BLaER1 treated with 17β-estradiol and CSF1 and Interleukin-3, amounts not matched to agents 10 nM and 100 nM (cell line): ENCODE data around the gene CSPG5.

Experiments used
- H3K27ac ChIP-seq, 11 experiments: shearing (Covaris generic); formaldehyde crosslinking; 2 replicates each; pipeline ENCODE4 v1.8.1; 2022
- H3K27me3 ChIP-seq, 11 experiments: shearing (Covaris generic); formaldehyde crosslinking; 2 replicates each; pipeline ENCODE4 v1.8.1; 2022
- H3K36me3 ChIP-seq, 11 experiments: shearing (Covaris generic); formaldehyde crosslinking; 2 replicates each; pipeline ENCODE4 v1.8.1; 2022
- H3K4me1 ChIP-seq, 10 experiments: shearing (Covaris generic); formaldehyde crosslinking; 2 replicates each; pipeline ENCODE4 v1.8.1; 2022
- H3K4me2 ChIP-seq, 11 experiments: shearing (Covaris generic); formaldehyde crosslinking; 2 replicates each; pipeline ENCODE4 v1.8.1; 2022
- H3K4me3 ChIP-seq, 10 experiments: shearing (Covaris generic); formaldehyde crosslinking; 2 replicates each; pipeline ENCODE4 v1.8.1; 2022
- H3K9ac ChIP-seq, 11 experiments: shearing (Covaris generic); formaldehyde crosslinking; 2 replicates each; pipeline ENCODE4 v1.8.1; 2022
- H3K9me3 ChIP-seq, 11 experiments: shearing (Covaris generic); formaldehyde crosslinking; replicated peaks in 1 of 11; 2 replicates each; pipeline ENCODE4 v1.8.1; 2022
- H4K20me1 ChIP-seq, 11 experiments: shearing (Covaris generic); formaldehyde crosslinking; 2 replicates each; pipeline ENCODE4 v1.8.1; 2022
- Cebpa-rat ChIP-seq, 11 experiments: shearing (Covaris generic); IDR thresholded peaks; 2 replicates each; pipeline ENCODE4 v1.8.1; 2022

CSPG5 gene

GRCh38 chr3:47594792-47595191 is 16.1 kb upstream of the CSPG5 start:
- H3K4me3 ChIP-seq, result no peak overlapping the region
- no peak for TF ChIP-seq Cebpa-rat (IDR thresholded peaks at IDR 0.05)
- H3K36me3 ChIP-seq, result peaks cover 88 to 100% (median 100%) of the 10 kb centered on the region in 11 experiments
- H3K4me1 ChIP-seq, result no peaks in the 10 kb centered on the region
- no peak overlapping the region for H3K9ac ChIP-seq
- H4K20me1 ChIP-seq, result peaks cover 8 to 97% (median 70%) of the 10 kb centered on the region in 11 experiments; a peak in 20 of 22 replicates
- H3K27ac ChIP-seq, result no peak overlapping the region
- no peaks in the 10 kb centered on the region for H3K27me3 ChIP-seq
- H3K4me2 ChIP-seq, result no peak overlapping the region
- H3K9me3 ChIP-seq, result no peaks in the 10 kb centered on the region

- H3K4me3 ChIP-seq, result no peak overlapping the region
- no peaks in the 10 kb centered on the region for H3K4me1 ChIP-seq
- H3K9ac ChIP-seq, result no peak overlapping the region
- peaks cover 89 to 100% (median 99%) of the 10 kb centered on the region in 11 experiments for H3K36me3 ChIP-seq
- TF ChIP-seq Cebpa-rat (IDR thresholded peaks at IDR 0.05), result no peak
- H3K4me2 ChIP-seq, result no peak overlapping the region
- no peaks in the 10 kb centered on the region for H3K27me3 ChIP-seq
- H4K20me1 ChIP-seq, result peaks cover 3 to 93% (median 59%) of the 10 kb centered on the region in 11 experiments; a peak in 18 of 22 replicates
- no peak overlapping the region for H3K27ac ChIP-seq
- H3K9me3 ChIP-seq, result no peaks in the 10 kb centered on the region
Measured at GRCh38 chr3:47592066-47592795, 13.6 kb upstream of the CSPG5 start.

DNA sequence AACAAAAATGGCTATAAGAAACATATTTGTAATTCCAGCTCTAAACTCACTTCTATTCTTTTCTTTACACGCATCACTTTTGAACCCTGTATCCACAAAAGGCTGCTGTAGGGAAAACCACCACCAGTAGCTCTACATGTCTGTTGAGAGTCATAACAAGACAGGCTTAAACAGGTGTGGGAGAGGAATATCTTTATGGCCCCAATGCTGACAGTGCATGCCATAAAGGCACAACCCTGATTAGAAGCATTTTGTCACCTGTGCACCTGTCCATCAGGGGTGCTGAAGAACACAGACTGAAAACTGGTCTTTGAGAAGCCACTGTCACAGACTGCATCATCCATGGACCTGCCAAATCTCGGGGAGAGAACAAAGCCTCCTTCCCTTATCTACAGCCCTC is 11.6 kb upstream of the CSPG5 start:
- H3K27me3 ChIP-seq, result no peaks in the 10 kb centered on the region
- no peak overlapping the region for H3K4me3 ChIP-seq
- H3K4me1 ChIP-seq, result no peaks in the 10 kb centered on the region
- no peaks in the 10 kb centered on the region for H3K9me3 ChIP-seq
- H4K20me1 ChIP-seq, result peaks cover 3 to 87% (median 43%) of the 10 kb centered on the region in 11 experiments; a peak in 17 of 22 replicates
- no peak overlapping the region for H3K9ac ChIP-seq
- TF ChIP-seq Cebpa-rat (IDR thresholded peaks at IDR 0.05), result no peak
- no peak overlapping the region for H3K4me2 ChIP-seq
- H3K36me3 ChIP-seq, result peaks cover 98 to 100% (median 99%) of the 10 kb centered on the region in 11 experiments
- H3K27ac ChIP-seq, result no peak overlapping the region

DNA sequence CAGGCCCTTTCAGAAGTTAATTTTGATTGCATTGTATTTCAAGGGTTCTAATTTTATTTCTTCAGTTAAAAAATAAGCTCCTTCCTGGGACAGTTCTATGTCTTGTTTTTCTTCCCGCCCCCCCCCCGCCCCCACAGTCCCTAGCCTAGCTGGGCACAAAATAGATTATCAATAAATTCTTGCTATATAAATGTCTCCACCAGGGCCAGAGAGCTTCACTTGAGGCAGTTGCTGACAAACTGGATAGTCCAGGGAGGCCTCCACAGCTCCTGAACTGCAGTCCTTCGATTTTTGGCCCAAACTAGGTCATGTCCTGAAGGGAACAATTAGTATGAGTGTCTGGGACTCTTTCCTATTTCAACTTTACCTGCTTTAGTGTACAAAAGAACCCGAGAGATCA is 9.9 kb upstream of the CSPG5 start:
- H3K27me3 ChIP-seq, result peaks cover 0 to 5% (median 0%) of the 10 kb centered on the region in 11 experiments; a peak in 3 of 22 replicates
- H3K27ac ChIP-seq, result no peak overlapping the region
- no peak overlapping the region for H3K4me2 ChIP-seq
- H4K20me1 ChIP-seq, result peaks cover 0 to 87% (median 46%) of the 10 kb centered on the region in 11 experiments; a peak in 18 of 22 replicates
- H3K9me3 ChIP-seq, result no peaks in the 10 kb centered on the region
- no peak overlapping the region for H3K9ac ChIP-seq
- no peak for TF ChIP-seq Cebpa-rat (IDR thresholded peaks at IDR 0.05)
- H3K36me3 ChIP-seq, result peaks cover 90 to 99% (median 94%) of the 10 kb centered on the region in 11 experiments
- H3K4me1 ChIP-seq, result no peaks in the 10 kb centered on the region
- H3K4me3 ChIP-seq, result no peak overlapping the region

- Histone ChIP-seq H3K9ac (no peak overlapping the region), H3K4me2 (no peak overlapping the region), H4K20me1 (peaks cover 0 to 87% (median 50%) of the 10 kb centered on the region in 11 experiments; a peak in 18 of 22 replicates), H3K4me3 (no peak overlapping the region), H3K9me3 (no peaks in the 10 kb centered on the region), H3K4me1 (no peaks in the 10 kb centered on the region), H3K36me3 (peaks cover 84 to 95% (median 89%) of the 10 kb centered on the region in 11 experiments), H3K27me3 (peaks cover 0 to 10% (median 4%) of the 10 kb centered on the region in 11 experiments; a peak in 7 of 22 replicates), H3K27ac (no peak overlapping the region)
- no peak for TF ChIP-seq Cebpa-rat (IDR thresholded peaks at IDR 0.05)
Measured at GRCh38 chr3:47588053-47588452, 9.4 kb upstream of the CSPG5 start.

GRCh38 chr3:47586746-47587145 is 8.1 kb upstream of the CSPG5 start:
- Histone ChIP-seq H3K36me3 (peaks cover 71 to 82% (median 76%) of the 10 kb centered on the region in 11 experiments), H3K27ac (no peak overlapping the region), H3K9ac (no peak overlapping the region)

DNA sequence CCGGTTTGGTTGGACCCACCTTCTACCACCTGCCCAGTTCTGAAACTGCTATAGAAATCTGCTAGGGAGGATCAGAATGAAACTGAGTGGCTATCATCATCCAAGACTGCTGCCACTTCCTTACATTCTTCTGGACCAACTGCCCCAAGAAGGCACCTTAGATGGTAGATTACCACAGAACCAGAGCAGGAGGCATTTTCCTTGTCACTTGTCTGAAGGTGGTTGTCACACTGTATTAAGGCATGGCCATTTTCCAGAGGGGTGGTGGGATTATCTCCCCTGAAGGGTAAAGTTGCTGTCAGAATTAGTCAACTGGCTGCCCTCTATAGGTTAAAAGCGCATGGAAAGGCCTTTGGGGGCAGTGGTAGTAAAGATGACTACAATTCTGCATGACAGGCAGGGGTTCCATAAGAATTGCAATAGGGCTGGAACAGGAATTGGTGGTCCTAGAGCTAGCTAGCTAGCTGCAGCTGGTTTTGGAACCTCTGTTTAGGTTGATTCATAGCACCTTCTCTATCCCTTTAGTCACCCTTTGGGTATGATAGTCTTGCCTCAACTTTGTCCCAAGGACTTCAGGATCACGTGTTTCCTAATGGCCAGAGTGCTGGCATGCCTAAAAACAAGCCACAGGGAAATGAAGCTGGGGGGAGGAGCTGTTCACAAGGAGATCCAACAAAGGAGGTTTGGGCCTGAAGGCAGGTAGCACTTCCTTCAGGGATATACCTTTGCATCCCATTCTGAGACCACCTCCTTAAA is 4.8 kb upstream of the CSPG5 start:
- Histone ChIP-seq H3K27ac (no peak overlapping the region), H3K9ac (no peak overlapping the region), H3K36me3 (peaks cover 40 to 50% (median 43%) of the 10 kb centered on the region in 11 experiments), H3K4me1 (peaks cover 0 to 7% (median 1%) of the 10 kb centered on the region in 10 experiments; a peak in 9 of 20 replicates), H4K20me1 (peaks cover 0 to 91% (median 61%) of the 10 kb centered on the region in 11 experiments; a peak in 18 of 22 replicates), H3K9me3 (no peaks in the 10 kb centered on the region), H3K4me3 (no peak overlapping the region), H3K4me2 (no peak overlapping the region), H3K27me3 (peaks cover 38 to 56% (median 48%) of the 10 kb centered on the region in 11 experiments)
- no peak for TF ChIP-seq Cebpa-rat (IDR thresholded peaks at IDR 0.05)

More at GRCh38 chr3:47586746-47587145, 8.1 kb upstream of the CSPG5 start:
- no peak overlapping the region for H3K4me2 ChIP-seq
- no peak overlapping the region for H3K4me3 ChIP-seq
- H3K9me3 ChIP-seq, result no peaks in the 10 kb centered on the region
- H3K4me1 ChIP-seq, result no peaks in the 10 kb centered on the region
- peaks cover 6 to 23% (median 16%) of the 10 kb centered on the region in 11 experiments; a peak in 21 of 22 replicates for H3K27me3 ChIP-seq
- no peak for TF ChIP-seq Cebpa-rat (IDR thresholded peaks at IDR 0.05)
- H4K20me1 ChIP-seq, result peaks cover 0 to 88% (median 50%) of the 10 kb centered on the region in 11 experiments; a peak in 16 of 22 replicates

GRCh38 chr3:47581835-47582234 is 3.2 kb upstream of the CSPG5 start:
- H3K27ac ChIP-seq, result no peak overlapping the region
- H3K4me1 ChIP-seq, result peaks cover 7 to 15% (median 8%) of the 10 kb centered on the region in 10 experiments; a peak in 17 of 20 replicates
- TF ChIP-seq Cebpa-rat (IDR thresholded peaks at IDR 0.05), result no peak
- no peak overlapping the region for H3K9ac ChIP-seq
- H3K9me3 ChIP-seq, result no peaks in the 10 kb centered on the region
- H3K4me2 ChIP-seq, result no peak overlapping the region
- H3K27me3 ChIP-seq, result peaks cover 55 to 72% (median 65%) of the 10 kb centered on the region in 11 experiments
- H3K4me3 ChIP-seq, result no peak overlapping the region
- peaks cover 23 to 34% (median 27%) of the 10 kb centered on the region in 11 experiments for H3K36me3 ChIP-seq
- H4K20me1 ChIP-seq, result peaks cover 0 to 93% (median 58%) of the 10 kb centered on the region in 11 experiments; a peak in 18 of 22 replicates

DNA sequence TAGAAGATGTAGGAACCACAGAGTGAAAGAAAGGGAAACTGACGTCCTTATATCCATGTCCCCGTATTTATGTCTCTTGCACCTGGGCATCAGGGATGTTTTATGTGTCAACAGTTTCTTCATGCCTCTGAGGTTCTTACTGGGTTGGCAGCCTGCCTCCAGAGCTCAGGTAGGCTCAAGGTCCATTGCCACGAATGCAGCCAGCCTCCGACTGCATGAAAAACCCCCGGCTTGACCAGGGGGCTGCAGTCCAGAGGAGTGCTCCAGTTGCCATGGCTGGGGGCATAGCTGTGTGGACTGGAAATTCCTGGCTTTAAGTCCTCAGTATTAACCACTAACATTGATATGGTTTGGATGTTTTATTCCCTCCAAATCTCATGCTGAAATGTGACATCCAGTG is 2.8 kb upstream of the CSPG5 start:
- H3K4me1 ChIP-seq, result peaks cover 7 to 15% (median 8%) of the 10 kb centered on the region in 10 experiments; a peak in 17 of 20 replicates
- H3K9ac ChIP-seq, result no peak overlapping the region
- no peaks in the 10 kb centered on the region for H3K9me3 ChIP-seq
- H3K27ac ChIP-seq, result no peak overlapping the region
- peaks cover 0 to 91% (median 57%) of the 10 kb centered on the region in 11 experiments; a peak in 18 of 22 replicates for H4K20me1 ChIP-seq
- peaks cover 59 to 77% (median 69%) of the 10 kb centered on the region in 11 experiments for H3K27me3 ChIP-seq
- H3K36me3 ChIP-seq, result peaks cover 19 to 30% (median 23%) of the 10 kb centered on the region in 11 experiments
- no peak for TF ChIP-seq Cebpa-rat (IDR thresholded peaks at IDR 0.05)
- no peak overlapping the region for H3K4me3 ChIP-seq
- H3K4me2 ChIP-seq, result no peak overlapping the region
